HEK293 (cell line): Measurements from ENCODE around the gene CD59.

Source experiments
- CTCF ChIA-PET: fragments of 350-600 bp; formaldehyde crosslinking; extraction: SDS; loops from one replicate; lab custom pipeline; 2021; ENCODE audit warnings: antibody characterized with exemption; lab: Yijun Ruan, JAX
- POLR2A ChIA-PET: fragments of 300-600 bp; formaldehyde crosslinking; extraction: SDS; loops from one replicate; lab custom pipeline; 2020; ENCODE audit warnings: antibody characterized with exemption, inconsistent platforms; lab: Yijun Ruan, JAX
- H3K27ac ChIP-seq: fragments of 200-500 bp; sonication (Bioruptor generic); 2 replicates; pipeline ENCODE4 v1.5.1; 2014; ENCODE audit warnings: low read depth, low read length, control low read depth, inconsistent platforms; ENCODE audit errors: extremely low read depth
- H3K36me3 ChIP-seq, 2 experiments: fragments of 200-500 bp in 1 of 2; sonication (Bioruptor generic) in 1 of 2; 1 replicate in 1 of 2; 2 replicates in 1 of 2; pipeline ENCODE4 v1.5.1; 2014 to 2017; ENCODE audit warnings: inconsistent platforms in 2 of 2, low read length in 2 of 2; ENCODE audit not compliant: control insufficient read depth in 2 of 2, insufficient read depth in 1 of 2
- H3K4me1 ChIP-seq: fragments of 200-500 bp; sonication (Bioruptor generic); 2 replicates; pipeline ENCODE4 v1.5.1; 2014; ENCODE audit warnings: mild to moderate bottlenecking, low read length, inconsistent platforms; ENCODE audit not compliant: control insufficient read depth, insufficient read depth
- H3K4me3 ChIP-seq: 2 replicates; pipeline ENCODE4 v1.5.1; 2011; ENCODE audit warnings: low read depth, mild to moderate bottlenecking, control low read depth, low read length, moderate library complexity
- H3K9me3 ChIP-seq: fragments of 200-500 bp; sonication (Bioruptor generic); 2 replicates; pipeline ENCODE4 v1.5.1; 2014; ENCODE audit warnings: low read depth, low read length, inconsistent platforms; ENCODE audit not compliant: control insufficient read depth, insufficient read depth
- GLI2 ChIP-seq: fragments of 450-650 bp; formaldehyde crosslinking; IDR thresholded peaks from 2 replicates; pipeline ENCODE4; 2017; ENCODE audit warnings: missing biosample characterization, missing genetic modification characterization, low read depth, borderline replicate concordance
- GLIS2 ChIP-seq: fragments of 450-650 bp; formaldehyde crosslinking; IDR thresholded peaks from 2 replicates; pipeline ENCODE4 v1.5.1; 2016; ENCODE audit warnings: missing biosample characterization, missing genetic modification characterization
- HIC1 ChIP-seq: fragments of 450-650 bp; formaldehyde crosslinking; IDR thresholded peaks from 2 replicates; pipeline ENCODE4 v1.5.1; 2016; ENCODE audit warnings: missing biosample characterization, missing genetic modification characterization
- IKZF3 ChIP-seq: fragments of 450-650 bp; IDR thresholded peaks from 2 replicates; pipeline ENCODE4 v1.5.0; 2018; ENCODE audit warnings: missing biosample characterization, mild to moderate bottlenecking, missing genetic modification characterization, moderate library complexity
- PRDM6 ChIP-seq: fragments of 450-650 bp; formaldehyde crosslinking; IDR thresholded peaks from 2 replicates; pipeline ENCODE4 v1.5.1; 2017; ENCODE audit warnings: missing biosample characterization, missing genetic modification characterization
- REPIN1 ChIP-seq: fragments of 450-650 bp; formaldehyde crosslinking; IDR thresholded peaks from 2 replicates; pipeline ENCODE4 v1.5.1; 2017; ENCODE audit warnings: missing biosample characterization, missing genetic modification characterization, low read depth
- TSHZ1 ChIP-seq: fragments of 450-650 bp; formaldehyde crosslinking; IDR thresholded peaks from 2 replicates; pipeline ENCODE4 v1.5.1; 2016; ENCODE audit warnings: missing biosample characterization, missing genetic modification characterization, borderline replicate concordance
- ZFP3 ChIP-seq: fragments of 450-650 bp; formaldehyde crosslinking; IDR thresholded peaks from 2 replicates; pipeline ENCODE4 v1.5.1; 2016; ENCODE audit warnings: low read depth, missing biosample characterization, missing genetic modification characterization
- ZFP69B ChIP-seq: fragments of 450-650 bp; formaldehyde crosslinking; IDR thresholded peaks from 2 replicates; pipeline ENCODE4 v1.5.1; 2016; ENCODE audit warnings: missing biosample characterization, missing genetic modification characterization
- ZIC2 ChIP-seq: fragments of 450-650 bp; formaldehyde crosslinking; IDR thresholded peaks from 2 replicates; pipeline ENCODE4 v1.5.1; 2016; ENCODE audit warnings: missing biosample characterization, missing genetic modification characterization
- ZNF132 ChIP-seq: fragments of 450-650 bp; formaldehyde crosslinking; IDR thresholded peaks from 2 replicates; pipeline ENCODE4 v1.5.1; 2017; ENCODE audit warnings: missing biosample characterization, missing genetic modification characterization, borderline replicate concordance
- ZNF146 ChIP-seq: fragments of 450-650 bp; formaldehyde crosslinking; IDR thresholded peaks from 2 replicates; pipeline ENCODE4 v1.5.1; 2016; ENCODE audit warnings: missing biosample characterization, missing genetic modification characterization
- ZNF155 ChIP-seq: fragments of 450-650 bp; formaldehyde crosslinking; IDR thresholded peaks from 2 replicates; pipeline ENCODE4 v1.5.1; 2016; ENCODE audit warnings: missing biosample characterization, missing genetic modification characterization
- ZNF202 ChIP-seq: fragments of 450-650 bp; formaldehyde crosslinking; IDR thresholded peaks from 2 replicates; pipeline ENCODE4 v1.5.1; 2016; ENCODE audit warnings: missing biosample characterization, missing genetic modification characterization, borderline replicate concordance
- ZNF214 ChIP-seq: fragments of 450-650 bp; formaldehyde crosslinking; IDR thresholded peaks from 2 replicates; pipeline ENCODE4 v1.5.1; 2017; ENCODE audit warnings: missing biosample characterization, mild to moderate bottlenecking, missing genetic modification characterization, borderline replicate concordance
- ZNF24 ChIP-seq: fragments of 450-650 bp; formaldehyde crosslinking; IDR thresholded peaks from 2 replicates; pipeline ENCODE4 v1.5.1; 2016; ENCODE audit warnings: missing biosample characterization, missing genetic modification characterization
- ZNF280D ChIP-seq: fragments of 450-650 bp; formaldehyde crosslinking; IDR thresholded peaks from 2 replicates; pipeline ENCODE4 v1.5.1; 2016; ENCODE audit warnings: missing biosample characterization, missing genetic modification characterization
- ZNF302 ChIP-seq: fragments of 450-650 bp; formaldehyde crosslinking; IDR thresholded peaks from 2 replicates; pipeline ENCODE4 v1.5.1; 2016; ENCODE audit warnings: missing biosample characterization, missing genetic modification characterization, low read depth
- ZNF404 ChIP-seq: fragments of 450-650 bp; formaldehyde crosslinking; IDR thresholded peaks from 2 replicates; pipeline ENCODE4 v1.5.1; 2017; ENCODE audit warnings: missing biosample characterization, missing genetic modification characterization
- ZNF514 ChIP-seq: fragments of 450-650 bp; formaldehyde crosslinking; IDR thresholded peaks from 2 replicates; pipeline ENCODE4 v1.5.1; 2016; ENCODE audit warnings: missing biosample characterization, missing genetic modification characterization
- ZNF560 ChIP-seq: fragments of 450-650 bp; formaldehyde crosslinking; IDR thresholded peaks from 2 replicates; pipeline ENCODE4 v1.5.1; 2017; ENCODE audit warnings: missing biosample characterization, missing genetic modification characterization, borderline replicate concordance
- ZNF561 ChIP-seq: fragments of 450-650 bp; IDR thresholded peaks from 2 replicates; pipeline ENCODE4 v1.5.1; 2018; ENCODE audit warnings: missing biosample characterization, missing genetic modification characterization, borderline replicate concordance
- ZNF585B ChIP-seq: fragments of 450-650 bp; formaldehyde crosslinking; IDR thresholded peaks from 2 replicates; pipeline ENCODE4 v1.5.1; 2016; ENCODE audit warnings: missing biosample characterization, missing genetic modification characterization
- ZNF670 ChIP-seq: fragments of 450-650 bp; formaldehyde crosslinking; IDR thresholded peaks from 2 replicates; pipeline ENCODE4 v1.5.1; 2016; ENCODE audit warnings: missing biosample characterization, missing genetic modification characterization, low read depth
- ZNF830 ChIP-seq: fragments of 450-650 bp; IDR thresholded peaks from 2 replicates; pipeline ENCODE4 v1.5.0; 2018; ENCODE audit warnings: missing biosample characterization, missing genetic modification characterization, low read depth, mild to moderate bottlenecking, moderate library complexity

The CD59 gene

GRCh38 chr11:33721984-33722383, 14.2 kb downstream of the CD59 start:
- CTCF ChIA-PET = interaction anchor here (0.8 kb wide), 1 partner anchor 87 kb away, joined by 3 read pairs; no protein-coding TSS in a partner anchor
- no peaks in the 10 kb centered on the region for H3K9me3 ChIP-seq
- TF ChIP-seq ZNF560 (tag by site-specific recombination) = no peak
- TF ChIP-seq ZNF24 (tag by site-specific recombination) = no peak
- no peak for TF ChIP-seq ZNF132 (tag by site-specific recombination)
- no peak for TF ChIP-seq ZNF146 (tag by site-specific recombination)
- no peak for TF ChIP-seq REPIN1 (tag by site-specific recombination)
- TF ChIP-seq ZFP69B (tag by site-specific recombination) = no peak
- TF ChIP-seq ZNF561 (tag by site-specific recombination) = no peak
- no peak for TF ChIP-seq ZIC2
- no peak for TF ChIP-seq ZNF585B (tag by site-specific recombination)
- TF ChIP-seq GLI2 (tag by site-specific recombination) = no peak
- TF ChIP-seq ZNF514 (tag by site-specific recombination) = no peak
- no peak for TF ChIP-seq ZNF214 (tag by site-specific recombination)
- no peak for TF ChIP-seq IKZF3
- TF ChIP-seq TSHZ1 (tag by site-specific recombination) = no peak
- no peak for TF ChIP-seq PRDM6
- no peak for TF ChIP-seq ZNF280D (tag by site-specific recombination)
- TF ChIP-seq, all 188 proteins: peak for 0
- no peak overlapping the region for H3K4me3 ChIP-seq
- peaks cover 0 to 49% of the 10 kb centered on the region in 2 experiments; a peak in 1 of 3 replicates for H3K36me3 ChIP-seq
- POLR2A ChIA-PET = interaction anchor here (0.7 to 2.2 kb wide), 2 partner anchors 15 to 20 kb away, joined by 3 to 8 read pairs; partner anchors contain the start of gene CD59
- H3K27ac ChIP-seq = no peak overlapping the region
- peaks cover 4% of the 10 kb centered on the region for H3K4me1 ChIP-seq

GRCh38 chr11:33721426-33721825, 14.8 kb downstream of the CD59 start:
- Histone ChIP-seq H3K4me1 (peaks cover 4% of the 10 kb centered on the region), H3K9me3 (no peaks in the 10 kb centered on the region), H3K27ac (no peak overlapping the region), H3K36me3 (peaks cover 0 to 55% of the 10 kb centered on the region in 2 experiments; a peak in 1 of 3 replicates), H3K4me3 (no peak overlapping the region)
- ChIA-PET CTCF (interaction anchor here (0.6 to 0.8 kb wide), 2 partner anchors 20 to 87 kb away, joined by 3 to 4 read pairs; no protein-coding TSS in a partner anchor), POLR2A (interaction anchor here (0.7 to 2.2 kb wide), 2 partner anchors 15 to 21 kb away, joined by 3 to 8 read pairs; partner anchors contain the start of gene CD59)
- TF ChIP-seq ZNF132 (tag by site-specific recombination) = no peak
- TF ChIP-seq ZNF155 (tag by site-specific recombination) = no peak
- no peak for TF ChIP-seq GLIS2 (tag by site-specific recombination)
- no peak for TF ChIP-seq ZNF670 (tag by site-specific recombination)
- no peak for TF ChIP-seq ZNF302 (tag by site-specific recombination)
- no peak for TF ChIP-seq ZFP3 (tag by site-specific recombination)
- TF ChIP-seq ZNF202 (tag by site-specific recombination) = no peak
- no peak for TF ChIP-seq ZNF585B (tag by site-specific recombination)
- no peak for TF ChIP-seq HIC1 (tag by site-specific recombination)
- no peak for TF ChIP-seq ZNF404 (tag by site-specific recombination)
- no peak for TF ChIP-seq ZNF830 (tag by site-specific recombination)
